Panc1 (cell line): ENCODE data around the gene DPEP1. TPM values are rescaled to one million over a fixed set of nuclear protein-coding genes. Genes with fewer than 3 reads are reported as not detected.

Experiments used
- ATAC-seq: fragments of 200-7000 bp; cut with Tn5 transposase; 2 replicates; pipeline ENCODE4 v1.9.1; 2020; ENCODE audit warnings: mild to moderate bottlenecking, moderate library complexity
- BruUV-seq: library from RNA; stranded (reverse); fragments of 400-500 nt; replicated peaks from 2 replicates; lab custom pipeline; 2021; lab: Mats Ljungman, UMichigan
- CTCF ChIA-PET: fragments of 300-600 bp; sonication (Branson Sonifier 250); formaldehyde crosslinking; loops from one replicate; lab custom pipeline; 2022; ENCODE audit warnings: antibody characterized with exemption; lab: Charles Lee
- POLR2A ChIA-PET: fragments of 300-600 bp; sonication (Branson Sonifier 250); formaldehyde crosslinking; loops from one replicate; lab custom pipeline; 2022; ENCODE audit warnings: antibody characterized with exemption; lab: Charles Lee
- DNase-seq: peaks from one replicate; pipeline ENCODE4 v3.0.0-alpha.2; 2010; ENCODE audit warnings: low read depth, low spot score
- H3K27ac ChIP-seq: 2 replicates; pipeline ENCODE4 v1.5.1; 2011; ENCODE audit warnings: mild to moderate bottlenecking, low read length, inconsistent platforms
- H3K27me3 ChIP-seq: fragments of 200-500 bp; sonication (Bioruptor generic); 2 replicates; pipeline ENCODE4 v1.6.0; 2014; ENCODE audit warnings: low read length, inconsistent platforms; ENCODE audit not compliant: control insufficient read depth, insufficient read depth
- H3K36me3 ChIP-seq: fragments of 200-500 bp; sonication (Bioruptor generic); 2 replicates; pipeline ENCODE4 v1.5.1; 2014; ENCODE audit warnings: inconsistent platforms, mild to moderate bottlenecking, low read length, moderate library complexity; ENCODE audit not compliant: control insufficient read depth, insufficient read depth
- H3K4me1 ChIP-seq: 2 replicates; pipeline ENCODE4 v1.5.1; 2011; ENCODE audit warnings: inconsistent platforms, mild to moderate bottlenecking, low read length, moderate library complexity; ENCODE audit not compliant: control insufficient read depth, insufficient read depth
- H3K4me3 ChIP-seq, 2 experiments: 2 replicates each; pipeline ENCODE4 v1.5.1; 2011 to 2012; ENCODE audit warnings: low read depth in 2 of 2, low read length in 2 of 2, mild to moderate bottlenecking in 2 of 2, inconsistent platforms in 1 of 2, moderate library complexity in 1 of 2
- H3K9me3 ChIP-seq: fragments of 200-500 bp; sonication (Bioruptor generic); 2 replicates; pipeline ENCODE4 v1.5.1; 2014; ENCODE audit warnings: low read depth, mild to moderate bottlenecking, inconsistent platforms, low read length, moderate library complexity; ENCODE audit not compliant: control insufficient read depth, insufficient read depth
- POLR2AphosphoS5 ChIP-seq: IDR thresholded peaks from 2 replicates; pipeline ENCODE4 v1.6.1; 2012; ENCODE audit warnings: mild to moderate bottlenecking, low read depth, low read length, moderate library complexity
- SIN3A ChIP-seq: IDR thresholded peaks from 2 replicates; pipeline ENCODE4 v1.6.1; 2012; ENCODE audit warnings: low read depth, mild to moderate bottlenecking, low read length, moderate library complexity, borderline replicate concordance; ENCODE audit not compliant: insufficient read depth
- TCF7L2 ChIP-seq: IDR thresholded peaks from 2 replicates; pipeline ENCODE4 v1.6.1; 2011; ENCODE audit warnings: mild to moderate bottlenecking, low read depth, low read length, inconsistent platforms
- in situ Hi-C: cut with HindIII; loops from 2 replicates; pipeline ENCODE4 v1.10.0; 2016; ENCODE audit warnings: low sequenced_read_pairs, low pct_unique_long_range_greater_than_20kb
- intact Hi-C: fragments of 100-400 bp; cut with micrococcal nuclease; formaldehyde crosslinking; loops from one replicate; pipeline ENCODE4 v1.10.0; 2022; ENCODE audit not compliant: unreplicated experiment
- total RNA-seq: library from RNA; stranded (reverse); gene quantifications from one replicate; pipeline ENCODE4 v1.2.1, GENCODE V29; 2021; ENCODE audit not compliant: unreplicated experiment
- TF ChIP-seq, protein P1 (sequence below), 2 experiments: IDR thresholded peaks; 2 replicates each; pipeline ENCODE4 v1.6.1; 2011 to 2012; ENCODE audit warnings: low read depth in 2 of 2, control low read depth in 1 of 2, low read length in 1 of 2, mild to moderate bottlenecking in 1 of 2, moderate library complexity in 1 of 2; ENCODE audit not compliant: insufficient read depth in 1 of 2
- TF ChIP-seq, protein P2 (sequence below): fragments of 450-650 bp; IDR thresholded peaks from 2 replicates; pipeline ENCODE4 v1.5.1; 2017; ENCODE audit warnings: mild to moderate bottlenecking

The DPEP1 gene
- total RNA-seq, 1 experiment from 2014 or later = 0.18 TPM

GRCh38 chr16:89657442-89658220 is 44.2 kb downstream of the DPEP1 start, which contains the start of the genes CHMP1A and SPATA33:
Gene CHMP1A, minus strand, starts transcription at chr16:89657708. Its CDS starts 120 bp downstream, at chr16:89657588.
Gene SPATA33, plus strand, starts transcription at chr16:89657836. Its CDS starts 76 bp downstream, at chr16:89657912.
- H3K4me3 ChIP-seq = peak within 1 kb of the TSS; percentile 92 to 96
- ATAC-seq = peak; percentile 96
- H3K27me3 ChIP-seq = no peaks in the 10 kb centered on the region
- in situ Hi-C loops = no loop called here
- no TSS peak for BruUV-seq
- no peaks in the 10 kb centered on the region for H3K9me3 ChIP-seq
- no peaks in the 10 kb centered on the region for H3K4me1 ChIP-seq
- intact Hi-C loops = no loop called here
- ChIA-PET CTCF (interaction anchor here (0.6 kb wide), 2 partner anchors 72 to 99 kb away, joined by 10 to 12 read pairs; no protein-coding TSS in a partner anchor), POLR2A (interaction anchor here (0.6 to 0.9 kb wide), 2 partner anchors 9 to 57 kb away, joined by 9 to 11 read pairs; no protein-coding TSS in a partner anchor)
- DNase-seq = peak; percentile 28
- TF ChIP-seq POLR2AphosphoS5 (no peak), SIN3A (peak; percentile 90; the same call in 1 of the 2 replicates)
- peak within 1 kb of the TSS; percentile 93 for H3K27ac ChIP-seq
- H3K36me3 ChIP-seq = peaks cover 18% of the 10 kb centered on the region

GRCh38 chr16:89658221-89658879 is 44.9 kb downstream of the DPEP1 start:
- intact Hi-C loops = no loop called here
- Histone ChIP-seq H3K27me3 (no peaks in the 10 kb centered on the region), H3K4me3 (peak overlapping the region; percentile 92 to 96), H3K4me1 (no peaks in the 10 kb centered on the region), H3K27ac (peak overlapping the region; percentile 93), H3K36me3 (peaks cover 18% of the 10 kb centered on the region), H3K9me3 (no peaks in the 10 kb centered on the region)
- no TSS peak for BruUV-seq
- ChIA-PET CTCF (no interaction called here), POLR2A (no interaction called here)
- in situ Hi-C loops = no loop called here
- ATAC-seq (peak; percentile 42; the same call in 1 of the 2 replicates), DNase-seq (no peak)
- TF ChIP-seq, protein P1, sequence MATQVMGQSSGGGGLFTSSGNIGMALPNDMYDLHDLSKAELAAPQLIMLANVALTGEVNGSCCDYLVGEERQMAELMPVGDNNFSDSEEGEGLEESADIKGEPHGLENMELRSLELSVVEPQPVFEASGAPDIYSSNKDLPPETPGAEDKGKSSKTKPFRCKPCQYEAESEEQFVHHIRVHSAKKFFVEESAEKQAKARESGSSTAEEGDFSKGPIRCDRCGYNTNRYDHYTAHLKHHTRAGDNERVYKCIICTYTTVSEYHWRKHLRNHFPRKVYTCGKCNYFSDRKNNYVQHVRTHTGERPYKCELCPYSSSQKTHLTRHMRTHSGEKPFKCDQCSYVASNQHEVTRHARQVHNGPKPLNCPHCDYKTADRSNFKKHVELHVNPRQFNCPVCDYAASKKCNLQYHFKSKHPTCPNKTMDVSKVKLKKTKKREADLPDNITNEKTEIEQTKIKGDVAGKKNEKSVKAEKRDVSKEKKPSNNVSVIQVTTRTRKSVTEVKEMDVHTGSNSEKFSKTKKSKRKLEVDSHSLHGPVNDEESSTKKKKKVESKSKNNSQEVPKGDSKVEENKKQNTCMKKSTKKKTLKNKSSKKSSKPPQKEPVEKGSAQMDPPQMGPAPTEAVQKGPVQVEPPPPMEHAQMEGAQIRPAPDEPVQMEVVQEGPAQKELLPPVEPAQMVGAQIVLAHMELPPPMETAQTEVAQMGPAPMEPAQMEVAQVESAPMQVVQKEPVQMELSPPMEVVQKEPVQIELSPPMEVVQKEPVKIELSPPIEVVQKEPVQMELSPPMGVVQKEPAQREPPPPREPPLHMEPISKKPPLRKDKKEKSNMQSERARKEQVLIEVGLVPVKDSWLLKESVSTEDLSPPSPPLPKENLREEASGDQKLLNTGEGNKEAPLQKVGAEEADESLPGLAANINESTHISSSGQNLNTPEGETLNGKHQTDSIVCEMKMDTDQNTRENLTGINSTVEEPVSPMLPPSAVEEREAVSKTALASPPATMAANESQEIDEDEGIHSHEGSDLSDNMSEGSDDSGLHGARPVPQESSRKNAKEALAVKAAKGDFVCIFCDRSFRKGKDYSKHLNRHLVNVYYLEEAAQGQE (IDR thresholded peaks at IDR 0.05; ENCODE audit: insufficient read depth in 1 of 2, low read depth in 2 of 2, low read length in 1 of 2) = no peak
- TF ChIP-seq, protein P2, sequence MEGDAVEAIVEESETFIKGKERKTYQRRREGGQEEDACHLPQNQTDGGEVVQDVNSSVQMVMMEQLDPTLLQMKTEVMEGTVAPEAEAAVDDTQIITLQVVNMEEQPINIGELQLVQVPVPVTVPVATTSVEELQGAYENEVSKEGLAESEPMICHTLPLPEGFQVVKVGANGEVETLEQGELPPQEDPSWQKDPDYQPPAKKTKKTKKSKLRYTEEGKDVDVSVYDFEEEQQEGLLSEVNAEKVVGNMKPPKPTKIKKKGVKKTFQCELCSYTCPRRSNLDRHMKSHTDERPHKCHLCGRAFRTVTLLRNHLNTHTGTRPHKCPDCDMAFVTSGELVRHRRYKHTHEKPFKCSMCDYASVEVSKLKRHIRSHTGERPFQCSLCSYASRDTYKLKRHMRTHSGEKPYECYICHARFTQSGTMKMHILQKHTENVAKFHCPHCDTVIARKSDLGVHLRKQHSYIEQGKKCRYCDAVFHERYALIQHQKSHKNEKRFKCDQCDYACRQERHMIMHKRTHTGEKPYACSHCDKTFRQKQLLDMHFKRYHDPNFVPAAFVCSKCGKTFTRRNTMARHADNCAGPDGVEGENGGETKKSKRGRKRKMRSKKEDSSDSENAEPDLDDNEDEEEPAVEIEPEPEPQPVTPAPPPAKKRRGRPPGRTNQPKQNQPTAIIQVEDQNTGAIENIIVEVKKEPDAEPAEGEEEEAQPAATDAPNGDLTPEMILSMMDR = no peak
- TF ChIP-seq SIN3A = no peak
- no peak for TF ChIP-seq POLR2AphosphoS5
- TF ChIP-seq TCF7L2 = no peak
